ENCODE results near the gene TMEM59.

DNA sequence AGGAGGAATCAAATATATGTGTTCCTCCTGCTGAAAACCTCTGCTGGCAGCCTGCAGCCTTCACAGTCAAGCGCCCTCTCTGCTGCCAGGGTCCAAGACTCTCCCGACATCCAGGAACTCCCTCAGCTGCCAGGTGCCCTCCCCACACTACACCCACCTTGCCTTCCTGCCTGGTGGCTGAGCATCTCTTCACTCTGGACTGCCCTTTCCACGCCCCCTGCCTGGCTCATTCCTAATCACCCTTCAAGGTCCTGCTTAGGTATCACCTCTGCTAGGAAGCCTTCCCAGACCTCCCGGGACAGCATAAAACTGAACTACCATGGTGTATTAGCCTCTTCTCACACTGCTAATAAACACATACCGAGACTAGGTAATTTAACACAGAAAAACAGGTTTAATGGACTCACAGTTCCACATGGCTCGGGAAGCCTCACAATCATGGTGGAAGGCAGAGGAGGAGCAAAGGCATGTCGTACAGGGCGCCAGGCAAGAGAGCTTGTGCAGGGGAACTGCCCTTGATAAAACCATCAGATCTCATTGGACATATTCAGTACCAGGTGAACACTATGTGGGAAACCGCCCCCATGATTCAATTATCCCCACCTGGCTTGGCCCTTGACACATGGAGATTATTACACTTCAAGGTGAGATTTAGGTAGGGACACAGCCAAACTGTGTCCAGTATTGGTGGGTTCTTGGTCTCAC, 50.3 kb downstream of the TMEM59 start:
- TF ChIP-seq POLR2A (IDR thresholded peaks at IDR 0.05; ENCODE audit: low read length) (no peak), GATA1 (IDR thresholded peaks at IDR 0.05; ENCODE audit: low read depth, low read length) (no peak)

Measured in erythroblast (primary cell).